ENCODE measurements around the gene ZW10.

- TF ChIP-seq CTCF (IDR thresholded peaks at IDR 0.05), result no peak
- TF ChIP-seq POLR2A (IDR thresholded peaks at IDR 0.05), result no peak
Observed at GRCh38 chr11:113689768-113690618, 83.5 kb downstream of the ZW10 start.
